H1 (cell line): Measurements from ENCODE around the gene MUC13. TPM values are rescaled to one million over a fixed set of nuclear protein-coding genes. Genes with fewer than 3 reads are reported as not detected.

Source experiments
- CTCF ChIA-PET: fragments of 300-600 bp; sonication (Branson Sonifier 250); formaldehyde crosslinking; loops from one replicate; lab custom pipeline; 2021; ENCODE audit not compliant: partially characterized antibody; lab: Charles Lee
- POLR2A ChIA-PET: fragments of 300-600 bp; sonication (Branson Sonifier 250); formaldehyde crosslinking; loops from one replicate; lab custom pipeline; 2021; ENCODE audit warnings: inconsistent platforms; ENCODE audit not compliant: partially characterized antibody; lab: Charles Lee
- DNase-seq, 2 experiments: peaks; one replicate each; pipeline versions ENCODE4 v3.0.0 to v3.0.0-alpha.2; 2010 to 2022; ENCODE audit warnings: low spot score in 2 of 2, low read depth in 1 of 2, mixed read lengths in 1 of 2
- FAIRE-seq: peaks from 2 replicates; lab custom pipeline; 2011; peaks lifted over from hg19 to GRCh38; lab: Jason Lieb, UNC
- H2AFZ ChIP-seq: 2 replicates; pipeline ENCODE4 v1.8.1; 2012; ENCODE audit warnings: low read length, inconsistent platforms
- H2AK5ac ChIP-seq: 2 replicates; pipeline ENCODE4 v1.6.1; 2013; ENCODE audit warnings: low read depth, low read length
- H2BK120ac ChIP-seq: replicated peaks from 2 replicates; pipeline ENCODE3; 2013; ENCODE audit warnings: low read depth, low read length, inconsistent platforms
- H2BK12ac ChIP-seq: 2 replicates; pipeline ENCODE4 v1.6.1; 2013; ENCODE audit warnings: low read depth, low read length
- H2BK15ac ChIP-seq: 2 replicates; pipeline ENCODE4 v1.6.1; 2013; ENCODE audit warnings: low read length
- H2BK20ac ChIP-seq: 2 replicates; pipeline ENCODE4 v1.6.1; 2013; ENCODE audit warnings: low read length
- H2BK5ac ChIP-seq: 2 replicates; pipeline ENCODE4 v1.6.1; 2013; ENCODE audit warnings: low read depth, low read length
- H3K14ac ChIP-seq: 2 replicates; pipeline ENCODE4 v1.6.1; 2013; ENCODE audit warnings: inconsistent platforms; ENCODE audit not compliant: insufficient read length
- H3K18ac ChIP-seq: 2 replicates; pipeline ENCODE4 v1.6.1; 2013; ENCODE audit warnings: low read length; ENCODE audit errors: extremely low read depth
- H3K23ac ChIP-seq: 2 replicates; pipeline ENCODE4 v1.6.1; 2013; ENCODE audit warnings: inconsistent platforms; ENCODE audit not compliant: insufficient read length
- H3K23me2 ChIP-seq: 2 replicates; pipeline ENCODE4 v1.6.1; 2013; ENCODE audit warnings: low read depth, low read length
- H3K27ac ChIP-seq: 2 replicates; pipeline ENCODE4 v1.6.1; 2011; ENCODE audit warnings: low read depth, low read length, inconsistent platforms
- H3K27me3 ChIP-seq, 4 experiments: replicated peaks in 1 of 4; 1 replicate in 1 of 4; 2 replicates in 3 of 4; pipeline versions ENCODE4 v1.6.1 to v1.8.1; 2011 to 2013; ENCODE audit warnings: low read length in 3 of 4, mild to moderate bottlenecking in 3 of 4, inconsistent platforms in 2 of 4, mixed read lengths in 2 of 4, moderate library complexity in 1 of 4; ENCODE audit not compliant: control insufficient read depth in 3 of 4, insufficient read depth in 3 of 4; ENCODE audit errors: extremely low read depth in 1 of 4
- H3K36me3 ChIP-seq, 4 experiments: 2 replicates each; pipeline versions ENCODE4 v1.6.1 to v1.8.1; 2011 to 2013; ENCODE audit warnings: mild to moderate bottlenecking in 4 of 4, low read length in 3 of 4, moderate library complexity in 2 of 4, control low read depth in 1 of 4, inconsistent platforms in 1 of 4; ENCODE audit not compliant: insufficient read depth in 4 of 4, control insufficient read depth in 2 of 4
- H3K4ac ChIP-seq: replicated peaks from 2 replicates; pipeline ENCODE3; 2013; ENCODE audit warnings: low read length, low read depth, mixed read lengths, inconsistent platforms; ENCODE audit not compliant: insufficient read length
- H3K4me1 ChIP-seq, 4 experiments: replicated peaks in 1 of 4; 1 replicate in 1 of 4; 2 replicates in 3 of 4; pipeline versions ENCODE4 v1.6.1 to v1.8.1; 2011 to 2013; ENCODE audit warnings: low read length in 3 of 4, inconsistent platforms in 2 of 4, mixed read lengths in 1 of 4; ENCODE audit not compliant: insufficient read depth in 4 of 4, control insufficient read depth in 3 of 4
- H3K4me2 ChIP-seq, 2 experiments: 2 replicates each; pipeline versions ENCODE4 v1.6.1 to v1.8.1; 2011 to 2013; ENCODE audit warnings: low read depth in 2 of 2, low read length in 2 of 2, control low read depth in 1 of 2, inconsistent platforms in 1 of 2, mild to moderate bottlenecking in 1 of 2; ENCODE audit not compliant: insufficient read depth in 1 of 2
- H3K4me3 ChIP-seq, 4 experiments: fragments of 200-600, 300-600 bp in 1 of 4; sonication (generic), shearing (Covaris generic), sonication (Bioruptor Twin) in 1 of 4; 2 replicates each; pipeline versions ENCODE4 v1.5.1 to v1.8.1; 2011 to 2016; ENCODE audit warnings: low read length in 4 of 4, low read depth in 3 of 4, control low read depth in 2 of 4, inconsistent platforms in 2 of 4, mild to moderate bottlenecking in 2 of 4, mixed read lengths in 1 of 4, moderate library complexity in 1 of 4; ENCODE audit not compliant: insufficient read depth in 2 of 4; ENCODE audit errors: extremely low read depth in 1 of 4
- H3K56ac ChIP-seq: replicated peaks from 2 replicates; pipeline ENCODE3; 2013; ENCODE audit warnings: low read depth, mild to moderate bottlenecking, mixed read lengths, low read length, inconsistent platforms; ENCODE audit not compliant: insufficient read length
- H3K79me1 ChIP-seq: 2 replicates; pipeline ENCODE4 v1.6.1; 2013; ENCODE audit warnings: low read depth, low read length, control low read depth
- H3K79me2 ChIP-seq, 2 experiments: 2 replicates each; pipeline versions ENCODE4 v1.6.1 to v1.8.1; 2012 to 2013; ENCODE audit warnings: low read length in 2 of 2, mild to moderate bottlenecking in 2 of 2, inconsistent platforms in 1 of 2; ENCODE audit not compliant: insufficient read depth in 2 of 2, control insufficient read depth in 1 of 2
- H3K9ac ChIP-seq, 4 experiments: replicated peaks in 1 of 4; 1 replicate in 1 of 4; 2 replicates in 3 of 4; pipeline versions ENCODE4 v1.6.1 to v1.8.1; 2011 to 2013; ENCODE audit warnings: low read depth in 3 of 4, low read length in 3 of 4, control low read depth in 2 of 4, mild to moderate bottlenecking in 2 of 4, moderate library complexity in 2 of 4, inconsistent platforms in 1 of 4; ENCODE audit errors: extremely low read depth in 1 of 4
- H3K9me3 ChIP-seq, 2 experiments: 2 replicates each; pipeline versions ENCODE4 v1.6.1 to v1.8.1; 2012 to 2013; ENCODE audit warnings: mild to moderate bottlenecking in 2 of 2, moderate library complexity in 2 of 2, control low read depth in 1 of 2, inconsistent platforms in 1 of 2, low read depth in 1 of 2, low read length in 1 of 2, mixed read lengths in 1 of 2; ENCODE audit not compliant: insufficient read depth in 2 of 2
- H4K20me1 ChIP-seq, 2 experiments: replicated peaks in 1 of 2; 2 replicates each; pipeline versions ENCODE3 to v1.8.1; 2011 to 2013; ENCODE audit warnings: inconsistent platforms in 2 of 2, low read length in 2 of 2, mild to moderate bottlenecking in 1 of 2; ENCODE audit not compliant: insufficient read depth in 2 of 2, control insufficient read depth in 1 of 2
- H4K5ac ChIP-seq: 2 replicates; pipeline ENCODE4 v1.6.1; 2013; ENCODE audit warnings: low read length, low read depth, mixed read lengths, inconsistent platforms; ENCODE audit not compliant: insufficient read length
- H4K8ac ChIP-seq: 2 replicates; pipeline ENCODE4 v1.8.0; 2013; ENCODE audit warnings: mild to moderate bottlenecking, moderate library complexity, low read length, inconsistent platforms; ENCODE audit not compliant: insufficient read depth; ENCODE audit errors: extremely low read depth
- H4K91ac ChIP-seq: replicated peaks from 2 replicates; pipeline ENCODE3; 2013; ENCODE audit warnings: low read length, mixed read lengths, inconsistent platforms; ENCODE audit not compliant: insufficient read length
- CBX8 ChIP-seq: fragments of 300-800, 300-1000 bp; sonication (generic); IDR thresholded peaks from 2 replicates; pipeline ENCODE4 v1.7.1; 2016; ENCODE audit warnings: low read depth, low read length, borderline replicate concordance
- KDM1A ChIP-seq: fragments of 200-600, 300-600 bp; sonication (generic); IDR thresholded peaks from 2 replicates; pipeline ENCODE4 v1.7.1; 2016; ENCODE audit warnings: mild to moderate bottlenecking, low read length, borderline replicate concordance
- PHF8 ChIP-seq: fragments of 200-600 bp; sonication (generic); conservative IDR thresholded peaks from 2 replicates; pipeline ENCODE4 v1.7.1; 2012; ENCODE audit warnings: low read depth, mild to moderate bottlenecking, inconsistent platforms, low read length, moderate library complexity
- POLR2AphosphoS5 ChIP-seq: IDR thresholded peaks from 2 replicates; pipeline ENCODE4 v1.6.1; 2011; ENCODE audit warnings: low read depth, low read length
- RXRA ChIP-seq: IDR thresholded peaks from 2 replicates; pipeline ENCODE4 v1.6.1; 2011; ENCODE audit warnings: low read depth, mild to moderate bottlenecking, low read length, moderate library complexity; ENCODE audit not compliant: insufficient read depth
- TAF1 ChIP-seq: IDR thresholded peaks from 2 replicates; pipeline ENCODE4 v1.6.1; 2011; ENCODE audit warnings: mild to moderate bottlenecking, low read depth, low read length
- WGBS, 2 experiments: shearing (Covaris generic) in 1 of 2; methylation state at CpG; one replicate each; pipeline versions ENCODE4 v1.1.6 to v1.1.7; 2013 to 2015; ENCODE audit warnings: low lambda C conversion rate in 2 of 2, mixed read lengths in 2 of 2, inconsistent platforms in 1 of 2, low coverage in 1 of 2, missing lambda C conversion rate in 1 of 2; ENCODE audit not compliant: insufficient replicate concordance in 2 of 2, insufficient coverage in 1 of 2, insufficient read length in 1 of 2; ENCODE audit errors: extremely low coverage in 1 of 2, missing lambda C conversion rate in 1 of 2; 5-methylcytosine and 5-hydroxymethylcytosine counted together
- long read RNA-seq, 2 experiments: library from RNA in 1 of 2; library from capped mRNA in 1 of 2; stranded (forward); transcript quantifications; one replicate each; pipeline ENCODE4 v2.0.0, GENCODE V29; 2021; ENCODE audit warnings: inconsistent platforms in 1 of 2
- polyA minus RNA-seq, 3 experiments: library from RNA; depleted of rRNA, polyadenylated mRNA; stranded (reverse); fragments of >200 nt; gene quantifications; 1 replicate in 2 of 3; 2 replicates in 1 of 3; pipeline ENCODE4 v1.2.3, GENCODE V29; 2011
- polyA plus RNA-seq, 7 experiments: library from polyadenylated mRNA; depleted of rRNA in 3 of 7; stranded (reverse) in 5 of 7; unstranded in 2 of 7; fragments of >200 nt in 5 of 7; fragments of 200-250 nt in 2 of 7; gene quantifications; 1 replicate in 5 of 7; 2 replicates in 1 of 7; 4 replicates in 1 of 7; pipeline versions ENCODE4 v1.2.1 to v1.2.3, GENCODE V29; 2011 to 2013; ENCODE audit warnings: missing spikeins in 2 of 7, mixed read lengths in 2 of 7
- total RNA-seq: library from RNA; stranded (reverse); fragmentation: NEBNext Ultra II Directional; extraction: Animal tissue kit (Norgen Biotek cat#: 25700); gene quantifications from 2 replicates; pipeline ENCODE4 v1.2.1, GENCODE V29; 2021
- TF ChIP-seq, protein P1 (sequence below): IDR thresholded peaks from 2 replicates; pipeline ENCODE4 v1.6.1; 2011; ENCODE audit warnings: low read length, improper control_type of control experiment

The MUC13 gene, protein sequence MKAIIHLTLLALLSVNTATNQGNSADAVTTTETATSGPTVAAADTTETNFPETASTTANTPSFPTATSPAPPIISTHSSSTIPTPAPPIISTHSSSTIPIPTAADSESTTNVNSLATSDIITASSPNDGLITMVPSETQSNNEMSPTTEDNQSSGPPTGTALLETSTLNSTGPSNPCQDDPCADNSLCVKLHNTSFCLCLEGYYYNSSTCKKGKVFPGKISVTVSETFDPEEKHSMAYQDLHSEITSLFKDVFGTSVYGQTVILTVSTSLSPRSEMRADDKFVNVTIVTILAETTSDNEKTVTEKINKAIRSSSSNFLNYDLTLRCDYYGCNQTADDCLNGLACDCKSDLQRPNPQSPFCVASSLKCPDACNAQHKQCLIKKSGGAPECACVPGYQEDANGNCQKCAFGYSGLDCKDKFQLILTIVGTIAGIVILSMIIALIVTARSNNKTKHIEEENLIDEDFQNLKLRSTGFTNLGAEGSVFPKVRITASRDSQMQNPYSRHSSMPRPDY
- total RNA-seq (not detected in 2 replicates), polyA plus RNA-seq (2011; rRNA removed) (not detected in 2 replicates), polyA minus RNA-seq (2011; rRNA and poly(A)+ RNA removed) (not detected in 2 replicates)
- not detected for polyA plus RNA-seq (2011; cell fraction: cytosol; rRNA removed)
- polyA plus RNA-seq (2011; cell fraction: nucleus; rRNA removed), result not detected
- not detected in 4 replicates for polyA plus RNA-seq (2012, experiment 1 of 2)
- polyA plus RNA-seq (2012, experiment 2 of 2), result not detected
- polyA plus RNA-seq (2013, experiment 1 of 2), result not detected
- not detected for polyA plus RNA-seq (2013, experiment 2 of 2)
- not detected for polyA minus RNA-seq (2011; cell fraction: cytosol; rRNA and poly(A)+ RNA removed)
- polyA minus RNA-seq (2011; cell fraction: nucleus; rRNA and poly(A)+ RNA removed), result not detected
- long read RNA-seq, experiment 1, result 0 reads
- long read RNA-seq, experiment 2, result 0 reads

DNA sequence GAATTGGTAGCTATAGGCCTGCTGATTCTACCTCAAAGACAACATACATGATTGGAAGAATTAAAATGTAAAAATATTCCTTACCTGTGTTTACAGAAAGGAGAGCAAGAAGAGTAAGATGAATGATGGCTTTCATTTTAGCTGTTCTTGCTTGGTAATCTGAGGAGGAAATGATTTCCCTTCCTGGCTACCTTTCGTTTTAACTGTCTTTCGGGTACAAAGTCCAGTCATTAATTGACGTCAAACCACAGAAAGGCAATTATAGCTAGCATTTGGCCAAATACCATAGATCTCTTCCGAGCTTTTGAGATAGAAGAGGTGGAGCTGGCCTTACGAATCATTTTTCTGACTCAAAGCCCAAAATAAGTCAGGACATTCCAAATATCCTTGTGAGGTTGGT, at the start of gene MUC13:
Gene MUC13, minus strand, starts transcription at position 175 of the 400 bp plus-strand sequence. Its CDS starts 39 bp downstream, at position 136.
- CTCF ChIA-PET, result interaction anchor here (1.3 to 13.8 kb wide), 3 partner anchors 10 to 60 kb away, joined by 3 to 126 read pairs (median 3); no protein-coding TSS in a partner anchor
- WGBS, 2 experiments, result 92% methylated on average over 5 of the region's 5 CpGs; no CpG with 5 or more reads in 1 of the 2 experiments

More for the DNA sequence above, at the start of gene MUC13:
- Histone ChIP-seq H2BK20ac (no peak within 1 kb of the TSS), H3K14ac (no peak within 1 kb of the TSS), H2BK15ac (no peak within 1 kb of the TSS), H3K23me2 (no peaks in the 10 kb centered on the region), H3K4me2 (no peak within 1 kb of the TSS), H3K79me2 (no peaks in the 10 kb centered on the region), H3K9me3 (no peaks in the 10 kb centered on the region), H2AK5ac (no peak within 1 kb of the TSS), H4K8ac (no peak within 1 kb of the TSS), H3K4me1 (no peaks in the 10 kb centered on the region), H3K36me3 (no peaks in the 10 kb centered on the region), H3K4me3 (no peak within 1 kb of the TSS), H2BK12ac (no peak within 1 kb of the TSS), H2AFZ (no peak within 1 kb of the TSS), H3K9ac (no peak within 1 kb of the TSS), H3K56ac (no peak within 1 kb of the TSS), H3K27me3 (no peaks in the 10 kb centered on the region), H3K4ac (no peak within 1 kb of the TSS), H3K18ac (no peak within 1 kb of the TSS), H3K23ac (no peak within 1 kb of the TSS), H2BK120ac (no peak within 1 kb of the TSS), H3K27ac (no peak within 1 kb of the TSS), H2BK5ac (no peak within 1 kb of the TSS), H4K91ac (no peak within 1 kb of the TSS), H4K5ac (no peak within 1 kb of the TSS), H3K79me1 (no peaks in the 10 kb centered on the region), H4K20me1 (no peaks in the 10 kb centered on the region)
- FAIRE-seq (no peak), DNase-seq (no peak)
- TF ChIP-seq POLR2AphosphoS5 (no peak), TAF1 (no peak), RXRA (no peak), PHF8 (no peak), CBX8 (no peak), KDM1A (no peak)
- TF ChIP-seq, protein P1, sequence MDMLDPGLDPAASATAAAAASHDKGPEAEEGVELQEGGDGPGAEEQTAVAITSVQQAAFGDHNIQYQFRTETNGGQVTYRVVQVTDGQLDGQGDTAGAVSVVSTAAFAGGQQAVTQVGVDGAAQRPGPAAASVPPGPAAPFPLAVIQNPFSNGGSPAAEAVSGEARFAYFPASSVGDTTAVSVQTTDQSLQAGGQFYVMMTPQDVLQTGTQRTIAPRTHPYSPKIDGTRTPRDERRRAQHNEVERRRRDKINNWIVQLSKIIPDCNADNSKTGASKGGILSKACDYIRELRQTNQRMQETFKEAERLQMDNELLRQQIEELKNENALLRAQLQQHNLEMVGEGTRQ, result no peak
- POLR2A ChIA-PET, result no interaction called here
